HL-60 (cell line): Measurements from ENCODE around the gene DONSON.

ENCODE experiments used
- GABPA ChIP-seq: IDR thresholded peaks from 2 replicates; pipeline ENCODE4 v1.6.1; 2012; ENCODE audit warnings: low read depth
- POLR2AphosphoS5 ChIP-seq: IDR thresholded peaks from 2 replicates; pipeline ENCODE4 v1.6.1; 2012; ENCODE audit warnings: low read depth
- SPI1 ChIP-seq: IDR thresholded peaks from 2 replicates; pipeline ENCODE4 v1.6.1; 2012; ENCODE audit warnings: low read depth, mild to moderate bottlenecking, borderline replicate concordance
- TF ChIP-seq, protein P1 (sequence below): IDR thresholded peaks from one replicate; pipeline ENCODE4 v1.5.1; 2011; ENCODE audit warnings: low read length, control low read depth, inconsistent platforms; ENCODE audit not compliant: insufficient read depth
- TF ChIP-seq, protein P2 (sequence below): IDR thresholded peaks from 2 replicates; pipeline ENCODE4 v1.6.1; 2012; ENCODE audit warnings: low read depth; ENCODE audit not compliant: insufficient replicate concordance

DNA sequence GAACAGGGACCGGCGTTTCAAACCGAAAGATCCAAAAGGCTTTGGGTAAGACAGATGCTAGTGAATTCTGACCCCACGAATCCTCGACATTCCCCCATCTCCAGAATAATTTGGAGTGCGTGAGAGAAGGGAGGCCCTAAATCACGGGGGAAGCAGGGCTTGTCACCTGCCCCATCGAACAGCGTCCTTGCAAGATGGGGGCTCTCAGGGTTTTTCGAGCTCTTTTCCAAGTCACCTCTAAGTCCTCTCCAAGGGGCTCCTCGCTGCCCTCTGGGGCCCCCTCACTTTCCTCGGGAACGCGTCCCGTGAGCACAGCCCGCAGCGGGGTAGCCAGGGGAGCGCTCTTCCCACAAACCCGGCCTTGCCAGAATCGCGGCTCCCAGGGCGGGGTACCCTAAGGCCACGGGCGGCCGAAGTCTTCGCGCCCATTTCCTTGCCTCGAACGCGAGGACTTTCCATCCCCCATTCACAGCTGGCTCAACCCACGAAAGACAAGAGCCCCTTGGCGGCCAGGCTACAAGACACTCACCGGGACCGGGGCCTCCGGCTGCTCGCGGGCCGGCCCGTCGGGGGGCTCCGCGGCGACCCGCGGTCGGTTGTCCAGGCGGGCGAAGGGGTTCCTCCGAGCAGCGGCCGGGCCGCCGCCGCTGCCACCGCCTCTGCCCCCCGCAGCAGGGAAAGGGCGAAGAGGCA lies 546 bp downstream of the DONSON start:
- TF ChIP-seq, protein P1, sequence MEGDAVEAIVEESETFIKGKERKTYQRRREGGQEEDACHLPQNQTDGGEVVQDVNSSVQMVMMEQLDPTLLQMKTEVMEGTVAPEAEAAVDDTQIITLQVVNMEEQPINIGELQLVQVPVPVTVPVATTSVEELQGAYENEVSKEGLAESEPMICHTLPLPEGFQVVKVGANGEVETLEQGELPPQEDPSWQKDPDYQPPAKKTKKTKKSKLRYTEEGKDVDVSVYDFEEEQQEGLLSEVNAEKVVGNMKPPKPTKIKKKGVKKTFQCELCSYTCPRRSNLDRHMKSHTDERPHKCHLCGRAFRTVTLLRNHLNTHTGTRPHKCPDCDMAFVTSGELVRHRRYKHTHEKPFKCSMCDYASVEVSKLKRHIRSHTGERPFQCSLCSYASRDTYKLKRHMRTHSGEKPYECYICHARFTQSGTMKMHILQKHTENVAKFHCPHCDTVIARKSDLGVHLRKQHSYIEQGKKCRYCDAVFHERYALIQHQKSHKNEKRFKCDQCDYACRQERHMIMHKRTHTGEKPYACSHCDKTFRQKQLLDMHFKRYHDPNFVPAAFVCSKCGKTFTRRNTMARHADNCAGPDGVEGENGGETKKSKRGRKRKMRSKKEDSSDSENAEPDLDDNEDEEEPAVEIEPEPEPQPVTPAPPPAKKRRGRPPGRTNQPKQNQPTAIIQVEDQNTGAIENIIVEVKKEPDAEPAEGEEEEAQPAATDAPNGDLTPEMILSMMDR: no peak
- TF ChIP-seq, protein P2, sequence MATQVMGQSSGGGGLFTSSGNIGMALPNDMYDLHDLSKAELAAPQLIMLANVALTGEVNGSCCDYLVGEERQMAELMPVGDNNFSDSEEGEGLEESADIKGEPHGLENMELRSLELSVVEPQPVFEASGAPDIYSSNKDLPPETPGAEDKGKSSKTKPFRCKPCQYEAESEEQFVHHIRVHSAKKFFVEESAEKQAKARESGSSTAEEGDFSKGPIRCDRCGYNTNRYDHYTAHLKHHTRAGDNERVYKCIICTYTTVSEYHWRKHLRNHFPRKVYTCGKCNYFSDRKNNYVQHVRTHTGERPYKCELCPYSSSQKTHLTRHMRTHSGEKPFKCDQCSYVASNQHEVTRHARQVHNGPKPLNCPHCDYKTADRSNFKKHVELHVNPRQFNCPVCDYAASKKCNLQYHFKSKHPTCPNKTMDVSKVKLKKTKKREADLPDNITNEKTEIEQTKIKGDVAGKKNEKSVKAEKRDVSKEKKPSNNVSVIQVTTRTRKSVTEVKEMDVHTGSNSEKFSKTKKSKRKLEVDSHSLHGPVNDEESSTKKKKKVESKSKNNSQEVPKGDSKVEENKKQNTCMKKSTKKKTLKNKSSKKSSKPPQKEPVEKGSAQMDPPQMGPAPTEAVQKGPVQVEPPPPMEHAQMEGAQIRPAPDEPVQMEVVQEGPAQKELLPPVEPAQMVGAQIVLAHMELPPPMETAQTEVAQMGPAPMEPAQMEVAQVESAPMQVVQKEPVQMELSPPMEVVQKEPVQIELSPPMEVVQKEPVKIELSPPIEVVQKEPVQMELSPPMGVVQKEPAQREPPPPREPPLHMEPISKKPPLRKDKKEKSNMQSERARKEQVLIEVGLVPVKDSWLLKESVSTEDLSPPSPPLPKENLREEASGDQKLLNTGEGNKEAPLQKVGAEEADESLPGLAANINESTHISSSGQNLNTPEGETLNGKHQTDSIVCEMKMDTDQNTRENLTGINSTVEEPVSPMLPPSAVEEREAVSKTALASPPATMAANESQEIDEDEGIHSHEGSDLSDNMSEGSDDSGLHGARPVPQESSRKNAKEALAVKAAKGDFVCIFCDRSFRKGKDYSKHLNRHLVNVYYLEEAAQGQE: no peak
- TF ChIP-seq POLR2AphosphoS5 (no peak), GABPA (no peak), SPI1 (no peak)
